Mesendoderm (in vitro differentiated cells): ENCODE data around the gene LXN.

Experiments used
- DNase-seq: peaks from one replicate; pipeline ENCODE4 v3.0.0; 2013
- H2AK5ac ChIP-seq: 2 replicates; pipeline ENCODE4 v1.6.1; 2013; ENCODE audit warnings: low read length, inconsistent platforms
- H2BK120ac ChIP-seq: 2 replicates; pipeline ENCODE4 v1.6.1; 2013; ENCODE audit warnings: low read depth, mild to moderate bottlenecking, low read length, moderate library complexity, mixed read lengths
- H2BK15ac ChIP-seq: replicated peaks from 2 replicates; pipeline ENCODE4 v1.6.1; 2013; ENCODE audit warnings: low read depth, mild to moderate bottlenecking, moderate library complexity
- H2BK5ac ChIP-seq: 2 replicates; pipeline ENCODE4 v1.6.1; 2013; ENCODE audit warnings: low read length, inconsistent platforms
- H3K18ac ChIP-seq: 2 replicates; pipeline ENCODE4 v1.6.1; 2013; ENCODE audit warnings: mild to moderate bottlenecking, low read length, mixed read lengths
- H3K23ac ChIP-seq: one replicate; pipeline ENCODE4 v1.6.1; 2013; ENCODE audit warnings: low read length
- H3K27ac ChIP-seq: 2 replicates; pipeline ENCODE4 v1.5.1; 2013; ENCODE audit warnings: low read depth, mild to moderate bottlenecking, inconsistent platforms, low read length, moderate library complexity
- H3K27me3 ChIP-seq: 2 replicates; pipeline ENCODE4 v1.6.1; 2013; ENCODE audit warnings: low read length, control low read depth, mild to moderate bottlenecking, inconsistent platforms; ENCODE audit not compliant: insufficient read depth, poor library complexity
- H3K36me3 ChIP-seq: 2 replicates; pipeline ENCODE4 v1.6.1; 2013; ENCODE audit warnings: low read length, inconsistent platforms; ENCODE audit not compliant: control insufficient read depth, insufficient read depth
- H3K4ac ChIP-seq: one replicate; pipeline ENCODE4 v1.6.1; 2013; ENCODE audit warnings: low read depth, mild to moderate bottlenecking, low read length, moderate library complexity
- H3K4me1 ChIP-seq: 2 replicates; pipeline ENCODE4 v1.6.1; 2013; ENCODE audit warnings: low read depth, low read length, inconsistent platforms; ENCODE audit not compliant: control insufficient read depth
- H3K4me2 ChIP-seq: 2 replicates; pipeline ENCODE4 v1.6.1; 2013; ENCODE audit warnings: low read length
- H3K4me3 ChIP-seq: 2 replicates; pipeline ENCODE4 v1.5.1; 2013; ENCODE audit warnings: mild to moderate bottlenecking, low read length
- H3K56ac ChIP-seq: one replicate; pipeline ENCODE4 v1.6.1; 2013; ENCODE audit warnings: low read length
- H3K79me1 ChIP-seq: 2 replicates; pipeline ENCODE4 v1.6.1; 2013; ENCODE audit warnings: low read length, inconsistent platforms
- H3K79me2 ChIP-seq: 2 replicates; pipeline ENCODE4 v1.6.1; 2013; ENCODE audit warnings: mild to moderate bottlenecking, low read length; ENCODE audit not compliant: control insufficient read depth, insufficient read depth
- H3K9ac ChIP-seq: 2 replicates; pipeline ENCODE4 v1.6.1; 2013; ENCODE audit warnings: low read length, inconsistent platforms
- H4K5ac ChIP-seq: one replicate; pipeline ENCODE4 v1.6.1; 2013; ENCODE audit warnings: low read length
- H4K8ac ChIP-seq: one replicate; pipeline ENCODE4 v1.6.1; 2013; ENCODE audit warnings: low read depth, mild to moderate bottlenecking, control low read depth, low read length, moderate library complexity
- WGBS: extraction: QIAGEN DNeasy Blood & Tissue Kit; methylation state at CpG from one replicate; pipeline ENCODE4 v1.1.7; 2013; ENCODE audit warnings: low lambda C conversion rate, missing lambda C conversion rate; ENCODE audit not compliant: insufficient coverage; ENCODE audit errors: extremely low coverage; 5-methylcytosine and 5-hydroxymethylcytosine counted together

The LXN gene

DNA sequence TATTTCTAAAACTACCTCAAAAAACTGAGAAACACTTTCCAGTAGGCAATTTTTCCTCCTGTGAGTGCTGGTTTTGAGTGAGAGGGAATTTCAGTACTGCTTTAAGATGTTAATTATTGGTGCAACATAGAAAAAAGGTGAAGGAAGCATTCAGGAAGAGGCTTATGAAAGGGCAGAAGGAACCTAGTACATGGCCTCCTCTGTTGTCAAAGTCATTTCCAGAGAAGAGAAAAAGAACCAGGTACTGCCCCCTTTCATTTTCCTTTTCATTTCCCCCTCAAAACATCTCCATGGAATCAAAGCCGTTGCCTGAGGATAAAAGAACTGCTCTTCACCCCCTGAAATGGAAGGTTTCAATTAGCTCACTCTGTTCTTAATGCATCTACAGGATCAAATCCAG, 40.0 kb upstream of the LXN start:
- Histone ChIP-seq H3K79me1 (no peaks in the 10 kb centered on the region), H3K18ac (no peak overlapping the region), H2BK5ac (no peak overlapping the region), H3K4ac (no peak overlapping the region), H2BK120ac (no peak overlapping the region), H4K8ac (no peak overlapping the region), H3K56ac (no peak overlapping the region), H3K27me3 (no peaks in the 10 kb centered on the region), H3K27ac (no peak overlapping the region), H3K23ac (no peak overlapping the region), H3K4me1 (peaks cover 6% of the 10 kb centered on the region), H3K4me2 (no peak overlapping the region), H2AK5ac (no peak overlapping the region), H3K36me3 (no peaks in the 10 kb centered on the region), H3K4me3 (no peak overlapping the region), H3K9ac (no peak overlapping the region), H2BK15ac (no peak overlapping the region), H4K5ac (no peak overlapping the region), H3K79me2 (no peaks in the 10 kb centered on the region)
- DNase-seq = no peak
- no CpG with 5 or more reads among the region's 1 CpG for WGBS

DNA sequence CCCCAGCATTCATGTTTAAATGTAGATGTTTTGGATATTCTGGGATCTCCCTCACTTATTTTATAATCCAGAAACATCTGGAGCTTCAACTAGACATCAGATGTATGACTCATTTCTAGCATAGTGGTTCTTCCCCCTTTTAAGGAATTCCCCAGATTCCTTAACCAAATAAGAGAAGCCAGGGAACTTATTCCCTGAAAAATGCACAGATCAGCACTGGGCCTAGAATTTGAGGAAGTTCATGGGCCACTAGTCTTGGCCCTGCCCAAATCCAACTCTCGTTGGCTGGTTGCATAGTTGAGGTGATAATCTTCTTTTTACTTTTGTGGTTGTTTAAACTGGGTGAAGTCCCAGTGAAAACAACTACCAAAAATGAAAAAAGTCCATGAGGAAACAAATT, 39.4 kb upstream of the LXN start:
- Histone ChIP-seq H2BK15ac (no peak overlapping the region), H4K8ac (no peak overlapping the region), H3K4ac (no peak overlapping the region), H3K79me2 (no peaks in the 10 kb centered on the region), H3K36me3 (no peaks in the 10 kb centered on the region), H3K4me2 (no peak overlapping the region), H3K4me1 (peaks cover 6% of the 10 kb centered on the region), H4K5ac (no peak overlapping the region), H3K27me3 (no peaks in the 10 kb centered on the region), H3K18ac (no peak overlapping the region), H2AK5ac (no peak overlapping the region), H3K9ac (no peak overlapping the region), H3K56ac (no peak overlapping the region), H3K4me3 (no peak overlapping the region), H3K79me1 (no peaks in the 10 kb centered on the region), H3K23ac (no peak overlapping the region), H3K27ac (no peak overlapping the region), H2BK120ac (no peak overlapping the region), H2BK5ac (no peak overlapping the region)
- no CpG with 5 or more reads among the region's 1 CpG for whole genome bisulfite sequencing
- DNase-seq = peak; percentile 30

DNA sequence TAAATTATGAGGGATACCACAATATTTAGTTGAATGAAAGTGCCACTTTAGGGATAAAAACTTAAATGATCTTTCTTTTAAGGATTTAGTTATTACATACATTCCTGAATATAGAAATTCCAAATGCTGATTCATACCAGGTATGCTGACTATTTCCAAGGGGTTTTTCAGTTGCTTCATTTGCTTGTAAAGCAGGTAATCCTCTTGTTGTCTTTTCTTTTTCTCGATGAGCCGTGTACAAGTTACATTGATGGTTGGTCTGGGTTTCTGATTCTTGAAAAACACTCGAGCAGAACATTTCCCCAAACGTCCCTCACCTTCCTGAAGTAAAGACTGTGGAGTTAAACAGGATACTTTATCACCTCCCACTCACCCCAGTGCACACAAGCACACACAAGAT, 38.2 kb upstream of the LXN start:
- Histone ChIP-seq H3K4me3 (no peak overlapping the region), H3K4me1 (peaks cover 6% of the 10 kb centered on the region), H4K8ac (no peak overlapping the region), H3K4me2 (no peak overlapping the region), H3K4ac (no peak overlapping the region), H3K9ac (no peak overlapping the region), H2BK5ac (no peak overlapping the region), H2AK5ac (no peak overlapping the region), H2BK120ac (no peak overlapping the region), H3K27ac (no peak overlapping the region), H3K36me3 (no peaks in the 10 kb centered on the region), H3K27me3 (no peaks in the 10 kb centered on the region), H3K79me2 (no peaks in the 10 kb centered on the region), H3K56ac (no peak overlapping the region), H3K18ac (no peak overlapping the region), H2BK15ac (no peak overlapping the region), H3K23ac (no peak overlapping the region), H4K5ac (no peak overlapping the region), H3K79me1 (no peaks in the 10 kb centered on the region)
- WGBS = no CpG with 5 or more reads among the region's 4 CpGs
- no peak for DNase-seq

DNA sequence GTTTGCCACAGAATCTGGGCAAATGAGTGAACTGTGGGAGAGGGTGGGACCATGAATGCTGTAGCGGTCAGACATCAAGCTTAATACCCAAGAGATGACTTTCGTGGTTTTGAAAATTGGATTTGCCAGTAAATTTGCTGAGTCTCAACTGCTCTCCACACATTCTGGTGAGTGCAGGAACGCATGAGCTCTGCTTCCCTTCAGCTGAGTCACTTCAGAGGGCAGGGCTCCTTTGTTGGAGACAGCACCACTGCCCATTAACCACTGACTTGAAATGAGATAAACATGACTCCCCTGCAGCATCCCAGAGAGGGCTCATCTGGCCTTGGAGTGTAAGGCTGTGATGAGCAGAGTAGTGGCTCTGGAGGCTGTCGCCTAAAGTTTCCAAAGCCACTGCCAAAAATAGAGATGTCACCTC, 37.2 kb upstream of the LXN start:
- Histone ChIP-seq H3K79me1 (no peaks in the 10 kb centered on the region), H4K8ac (no peak overlapping the region), H2BK5ac (no peak overlapping the region), H3K36me3 (no peaks in the 10 kb centered on the region), H2AK5ac (no peak overlapping the region), H3K4me2 (no peak overlapping the region), H3K79me2 (no peaks in the 10 kb centered on the region), H3K56ac (no peak overlapping the region), H3K4me1 (peaks cover 6% of the 10 kb centered on the region), H2BK120ac (no peak overlapping the region), H3K4me3 (no peak overlapping the region), H3K18ac (no peak overlapping the region), H3K9ac (no peak overlapping the region), H4K5ac (no peak overlapping the region), H3K4ac (no peak overlapping the region), H2BK15ac (no peak overlapping the region), H3K23ac (no peak overlapping the region), H3K27ac (no peak overlapping the region), H3K27me3 (no peaks in the 10 kb centered on the region)
- WGBS = no CpG with 5 or more reads among the region's 4 CpGs
- peak; percentile 42 for DNase-seq

DNA sequence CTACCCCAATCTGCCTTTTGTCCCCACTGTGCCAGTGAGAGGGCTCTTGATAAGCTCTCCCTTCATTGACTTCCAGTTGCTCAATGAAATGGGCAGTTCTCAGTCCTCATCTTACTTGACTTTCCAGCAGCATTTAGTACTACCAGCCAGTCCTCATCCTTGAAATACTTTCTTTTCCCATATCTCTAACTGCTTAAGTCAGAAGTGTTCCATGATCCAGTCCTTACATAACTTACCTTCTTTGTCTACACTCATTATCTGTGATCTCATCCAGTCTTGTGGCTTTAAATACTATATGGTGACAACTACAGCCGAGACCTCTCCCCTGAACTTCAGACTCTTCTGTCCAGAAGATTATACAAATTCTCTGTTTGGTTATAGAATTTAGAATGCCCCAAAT, 31.1 kb upstream of the LXN start:
- Histone ChIP-seq H3K23ac (no peak overlapping the region), H3K9ac (no peak overlapping the region), H3K4ac (no peak overlapping the region), H3K79me2 (no peaks in the 10 kb centered on the region), H3K27ac (no peak overlapping the region), H3K36me3 (no peaks in the 10 kb centered on the region), H3K79me1 (no peaks in the 10 kb centered on the region), H3K18ac (no peak overlapping the region), H2BK120ac (no peak overlapping the region), H3K4me2 (no peak overlapping the region), H2BK5ac (no peak overlapping the region), H3K56ac (no peak overlapping the region), H4K8ac (no peak overlapping the region), H3K4me1 (no peaks in the 10 kb centered on the region), H2AK5ac (no peak overlapping the region), H3K27me3 (no peaks in the 10 kb centered on the region), H2BK15ac (no peak overlapping the region), H3K4me3 (no peak overlapping the region), H4K5ac (no peak overlapping the region)
- DNase-seq = no peak
- no CpG with 5 or more reads among the region's 1 CpG for WGBS

DNA sequence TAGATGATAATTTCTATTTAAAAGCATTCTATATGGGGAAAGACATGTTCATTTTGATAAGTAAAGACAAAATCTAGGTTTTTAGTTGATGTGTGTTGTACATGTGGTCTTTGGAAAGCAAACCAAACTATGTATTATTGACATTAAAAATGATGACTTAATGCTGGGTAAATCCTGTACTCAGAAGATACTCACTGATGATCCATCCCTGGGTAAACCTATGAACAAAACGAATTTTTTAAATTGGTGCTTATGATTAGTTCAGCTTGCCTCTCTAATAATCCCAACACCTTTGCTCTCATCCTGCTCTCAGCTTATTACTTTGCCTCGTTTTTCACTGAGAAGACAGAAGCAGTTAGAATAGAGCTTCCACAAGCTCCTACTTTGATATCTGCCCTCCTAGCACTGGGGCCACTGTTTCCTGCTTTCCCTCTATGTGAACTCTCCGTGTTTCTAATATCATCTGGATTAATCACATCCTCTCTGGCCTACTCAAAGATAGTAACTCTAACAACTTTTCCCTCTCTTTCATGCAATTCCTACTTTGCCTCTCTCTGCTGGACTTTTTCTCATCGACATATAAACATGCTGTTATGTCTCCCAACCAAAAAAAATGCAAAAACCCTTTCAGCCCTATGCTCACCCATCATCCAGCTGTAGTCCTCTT, 30.5 kb upstream of the LXN start:
- Histone ChIP-seq H3K27me3 (no peaks in the 10 kb centered on the region), H2AK5ac (no peak overlapping the region), H3K27ac (no peak overlapping the region), H3K79me1 (no peaks in the 10 kb centered on the region), H2BK120ac (no peak overlapping the region), H3K79me2 (no peaks in the 10 kb centered on the region), H3K9ac (no peak overlapping the region), H2BK5ac (no peak overlapping the region), H3K4me2 (no peak overlapping the region), H2BK15ac (no peak overlapping the region), H3K23ac (no peak overlapping the region), H3K4ac (no peak overlapping the region), H3K18ac (no peak overlapping the region), H4K5ac (no peak overlapping the region), H4K8ac (no peak overlapping the region), H3K56ac (no peak overlapping the region), H3K4me3 (no peak overlapping the region), H3K4me1 (no peaks in the 10 kb centered on the region), H3K36me3 (no peaks in the 10 kb centered on the region)
- no CpG with 5 or more reads among the region's 4 CpGs for WGBS
- DNase-seq = no peak
